Smooth muscle cell of the brain vasculature (primary cell): Measurements from ENCODE around the gene PPID.
"Not testable (repeated sequence)": the region's sequence is repeated elsewhere in the genome, so short reads cannot be mapped to it uniquely, and the experiment has no call there.

Experiments used
- DNase-seq: peaks from one replicate; pipeline ENCODE4 v3.0.0-alpha.2; 2012; ENCODE audit warnings: low read depth, low spot score

PPID gene

GRCh38 chr4:158667651-158668198, 55.5 kb downstream of the PPID start:
- no peak for DNase-seq

DNA sequence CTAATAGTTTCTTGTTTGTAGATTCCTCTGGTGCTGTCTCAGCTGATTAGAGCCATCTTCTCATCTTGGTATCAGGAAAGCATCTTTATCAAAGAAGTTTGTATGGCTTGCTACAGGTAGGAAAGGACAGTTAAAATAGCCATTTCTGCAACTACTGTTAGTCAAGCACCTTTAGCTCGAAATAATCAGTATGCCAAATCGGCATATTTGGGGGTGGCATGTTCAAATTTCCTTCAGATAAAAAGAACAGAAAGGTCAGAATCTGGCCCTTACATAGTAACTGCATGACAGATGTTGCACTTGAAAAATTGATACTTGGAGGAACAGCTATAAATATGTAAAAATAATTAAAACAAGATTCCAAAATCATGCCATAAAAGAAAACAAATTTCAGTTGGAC, 56.3 kb downstream of the PPID start:
- DNase-seq = no peak

- no peak for DNase-seq
Measured at GRCh38 chr4:158664806-158665205, 58.4 kb downstream of the PPID start.

DNA sequence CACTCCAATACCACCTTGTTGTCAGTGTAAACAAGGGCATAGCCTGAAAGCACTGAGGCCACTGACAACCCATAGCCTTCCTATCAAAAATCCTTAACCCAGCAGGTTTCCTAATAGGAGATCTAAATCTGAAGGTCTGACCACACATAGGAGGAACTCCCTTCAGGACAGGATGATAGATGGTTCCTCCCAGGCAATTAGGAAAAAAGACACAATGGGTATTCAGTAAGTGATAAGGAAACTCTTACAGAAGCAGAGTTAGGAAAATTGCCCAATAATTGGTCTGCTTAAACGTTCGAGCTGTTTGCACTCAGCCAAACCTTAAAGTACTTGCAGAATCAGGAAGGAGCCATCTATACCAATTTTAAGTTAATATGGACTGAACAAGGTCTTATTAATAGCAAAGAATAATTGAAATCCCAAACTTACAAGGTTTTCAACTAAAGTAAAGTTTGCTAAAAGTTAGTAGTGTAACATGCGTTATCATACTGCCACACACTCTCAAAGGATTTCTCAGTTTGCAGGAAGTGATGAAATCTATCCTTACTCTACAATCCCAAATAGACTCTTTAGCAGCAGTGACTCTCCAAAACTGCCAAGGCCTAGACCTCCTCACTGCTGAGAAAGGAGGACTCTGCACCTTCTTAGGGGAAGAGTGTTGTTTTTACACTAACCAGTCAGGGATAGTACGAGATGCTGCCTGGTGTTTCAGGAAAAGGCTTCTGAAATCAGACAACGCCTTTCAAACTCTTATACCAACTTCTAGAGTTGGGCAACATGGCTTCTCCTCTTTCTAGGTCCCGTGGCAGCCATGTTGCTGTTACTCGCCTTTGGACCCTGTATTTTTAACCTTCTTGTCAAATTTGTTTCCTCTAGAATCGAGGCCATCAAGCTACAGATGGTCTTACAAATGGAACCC, 59.2 kb downstream of the PPID start:
- DNase-seq = not testable (repeated sequence)

- not testable (repeated sequence) for DNase-seq
Measured at GRCh38 chr4:158663255-158663654, 59.9 kb downstream of the PPID start.
